ENCODE results near the gene CDC42EP3.

CDC42EP3 gene

DNA sequence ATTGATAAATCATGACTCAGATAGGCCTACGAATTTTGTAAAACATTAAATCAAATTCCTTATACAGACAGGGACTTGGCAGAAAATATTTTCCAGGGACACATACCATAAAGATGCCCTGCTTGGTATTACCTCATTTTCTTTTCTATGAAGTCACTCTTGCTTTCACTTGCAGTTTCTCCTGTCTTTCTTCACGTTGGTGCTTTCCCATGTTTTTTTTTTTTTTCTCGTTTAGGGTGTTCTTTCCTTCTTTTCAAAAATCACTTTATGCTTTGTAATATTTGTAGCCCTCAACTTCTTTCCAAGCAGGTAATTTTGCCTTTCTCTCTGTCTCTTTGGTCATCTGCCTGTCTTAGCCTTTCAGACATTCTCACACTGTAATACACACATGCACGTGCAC lies 40.7 kb downstream of the CDC42EP3 start:
- Histone ChIP-seq H3K4me3 (ENCODE audit: insufficient read depth, low read depth, low read length) (no peak overlapping the region), H3K27ac (ENCODE audit: insufficient read depth, low read depth, low read length, poor library complexity, severe bottlenecking) (no peak overlapping the region), H3K27me3 (ENCODE audit: control insufficient read depth, insufficient read depth, low read length, poor library complexity, severe bottlenecking) (no peaks in the 10 kb centered on the region), H3K9me3 (ENCODE audit: control insufficient read depth, low read length) (no peaks in the 10 kb centered on the region), H3K36me3 (ENCODE audit: control insufficient read depth, insufficient read depth, low read length) (no peaks in the 10 kb centered on the region), H3K4me1 (ENCODE audit: control insufficient read depth, insufficient read depth, low read length) (no peaks in the 10 kb centered on the region)
- WGBS, 2 experiments, result 92 to 94% methylated on average over 3 to 4 of the region's 4 CpGs

GRCh38 chr2:37630301-37630700 lies 41.1 kb downstream of the CDC42EP3 start:
- 91 to 100% methylated on average over 1 of the region's 1 CpG for WGBS, 2 experiments
- H3K36me3 ChIP-seq (ENCODE audit: control insufficient read depth, insufficient read depth, low read length), result no peaks in the 10 kb centered on the region
- no peaks in the 10 kb centered on the region for H3K9me3 ChIP-seq (ENCODE audit: control insufficient read depth, low read length)
- no peaks in the 10 kb centered on the region for H3K27me3 ChIP-seq (ENCODE audit: control insufficient read depth, insufficient read depth, low read length, poor library complexity, severe bottlenecking)
- no peak overlapping the region for H3K27ac ChIP-seq (ENCODE audit: insufficient read depth, low read depth, low read length, poor library complexity, severe bottlenecking)
- no peak overlapping the region for H3K4me3 ChIP-seq (ENCODE audit: insufficient read depth, low read depth, low read length)
- H3K4me1 ChIP-seq (ENCODE audit: control insufficient read depth, insufficient read depth, low read length), result no peaks in the 10 kb centered on the region

GRCh38 chr2:37629529-37629928 lies 41.9 kb downstream of the CDC42EP3 start:
- H3K4me3 ChIP-seq (ENCODE audit: insufficient read depth, low read depth, low read length), result no peak overlapping the region
- no peaks in the 10 kb centered on the region for H3K27me3 ChIP-seq (ENCODE audit: control insufficient read depth, insufficient read depth, low read length, poor library complexity, severe bottlenecking)
- H3K4me1 ChIP-seq (ENCODE audit: control insufficient read depth, insufficient read depth, low read length), result no peaks in the 10 kb centered on the region
- no peak overlapping the region for H3K27ac ChIP-seq (ENCODE audit: insufficient read depth, low read depth, low read length, poor library complexity, severe bottlenecking)
- no peaks in the 10 kb centered on the region for H3K9me3 ChIP-seq (ENCODE audit: control insufficient read depth, low read length)
- H3K36me3 ChIP-seq (ENCODE audit: control insufficient read depth, insufficient read depth, low read length), result no peaks in the 10 kb centered on the region
- 93 to 96% methylated on average over 3 of the region's 3 CpGs for WGBS, 2 experiments

- H3K9me3 ChIP-seq (ENCODE audit: control insufficient read depth, low read length), result no peaks in the 10 kb centered on the region
- no peaks in the 10 kb centered on the region for H3K27me3 ChIP-seq (ENCODE audit: control insufficient read depth, insufficient read depth, low read length, poor library complexity, severe bottlenecking)
- H3K4me3 ChIP-seq (ENCODE audit: insufficient read depth, low read depth, low read length), result no peak overlapping the region
- no peaks in the 10 kb centered on the region for H3K36me3 ChIP-seq (ENCODE audit: control insufficient read depth, insufficient read depth, low read length)
- no peak overlapping the region for H3K27ac ChIP-seq (ENCODE audit: insufficient read depth, low read depth, low read length, poor library complexity, severe bottlenecking)
- no peaks in the 10 kb centered on the region for H3K4me1 ChIP-seq (ENCODE audit: control insufficient read depth, insufficient read depth, low read length)
Measured at GRCh38 chr2:37627710-37628109, 43.7 kb downstream of the CDC42EP3 start.

DNA sequence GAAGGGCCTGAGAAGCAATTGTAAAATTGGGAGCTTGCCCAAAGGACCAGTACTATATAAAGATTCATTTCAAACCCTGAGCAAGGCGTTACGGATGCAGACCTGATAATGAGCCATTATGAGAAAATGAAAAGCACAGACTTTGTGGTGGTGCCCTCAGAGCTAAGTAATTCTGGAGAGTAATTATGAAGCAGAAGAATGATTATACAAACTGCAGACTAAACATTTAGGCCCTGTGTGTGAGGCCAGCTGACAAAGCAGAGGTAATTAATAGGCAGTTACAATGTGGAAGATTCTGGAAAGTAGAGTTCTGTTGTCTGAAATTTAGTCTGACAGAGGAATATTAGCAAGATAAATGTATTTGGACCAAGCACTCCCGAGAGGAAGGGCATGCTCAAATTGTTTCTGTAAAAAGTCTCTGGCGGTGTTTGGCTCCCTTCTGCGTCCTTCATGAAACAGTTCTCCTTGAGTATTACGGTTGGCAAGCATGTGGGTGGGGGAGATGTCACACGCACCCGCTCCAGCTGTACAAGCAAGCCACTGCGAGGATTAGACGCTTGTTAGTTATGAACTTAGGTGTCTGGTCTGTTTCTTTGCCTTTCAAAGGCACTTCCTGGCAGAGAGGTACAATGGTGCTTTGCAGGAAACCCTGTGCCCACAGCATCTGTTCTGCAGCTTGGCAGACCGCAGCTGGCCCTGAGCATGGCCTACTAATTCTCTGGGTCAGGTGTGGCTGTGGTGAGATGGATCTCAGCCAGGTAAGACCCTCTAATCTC lies 45.5 kb downstream of the CDC42EP3 start:
- no peak overlapping the region for H3K27ac ChIP-seq (ENCODE audit: insufficient read depth, low read depth, low read length, poor library complexity, severe bottlenecking)
- H3K4me3 ChIP-seq (ENCODE audit: insufficient read depth, low read depth, low read length), result no peak overlapping the region
- no peaks in the 10 kb centered on the region for H3K36me3 ChIP-seq (ENCODE audit: control insufficient read depth, insufficient read depth, low read length)
- H3K4me1 ChIP-seq (ENCODE audit: control insufficient read depth, insufficient read depth, low read length), result no peaks in the 10 kb centered on the region
- WGBS, 2 experiments, result 96 to 97% methylated on average over 11 of the region's 11 CpGs
- H3K27me3 ChIP-seq (ENCODE audit: control insufficient read depth, insufficient read depth, low read length, poor library complexity, severe bottlenecking), result no peaks in the 10 kb centered on the region
- H3K9me3 ChIP-seq (ENCODE audit: control insufficient read depth, low read length), result no peaks in the 10 kb centered on the region

DNA sequence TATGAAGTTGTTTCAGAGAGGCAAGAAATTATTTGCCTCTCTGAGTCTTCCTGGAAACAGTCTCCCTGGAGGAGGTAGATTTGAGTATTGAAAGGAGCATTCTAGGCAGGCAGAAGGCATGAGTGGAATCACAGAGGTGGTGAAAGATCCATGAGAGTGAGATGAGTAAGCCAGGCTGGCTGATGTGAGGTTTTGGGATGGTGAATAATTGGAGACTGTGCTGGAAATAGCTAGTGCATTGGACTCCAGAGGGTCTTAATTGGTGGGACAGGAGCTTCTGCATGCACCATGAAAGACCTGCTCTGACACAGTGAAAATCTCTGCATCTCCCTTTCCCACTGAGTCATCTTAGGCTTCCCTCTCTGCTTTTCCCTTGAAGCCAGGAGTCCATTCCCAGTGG lies 46.3 kb downstream of the CDC42EP3 start:
- H3K27ac ChIP-seq (ENCODE audit: insufficient read depth, low read depth, low read length, poor library complexity, severe bottlenecking), result no peak overlapping the region
- no peaks in the 10 kb centered on the region for H3K9me3 ChIP-seq (ENCODE audit: control insufficient read depth, low read length)
- no peak overlapping the region for H3K4me3 ChIP-seq (ENCODE audit: insufficient read depth, low read depth, low read length)
- H3K36me3 ChIP-seq (ENCODE audit: control insufficient read depth, insufficient read depth, low read length), result no peaks in the 10 kb centered on the region
- no peaks in the 10 kb centered on the region for H3K4me1 ChIP-seq (ENCODE audit: control insufficient read depth, insufficient read depth, low read length)
- H3K27me3 ChIP-seq (ENCODE audit: control insufficient read depth, insufficient read depth, low read length, poor library complexity, severe bottlenecking), result no peaks in the 10 kb centered on the region

GRCh38 chr2:37623971-37624900 lies 47.2 kb downstream of the CDC42EP3 start:
- H3K4me3 ChIP-seq (ENCODE audit: insufficient read depth, low read depth, low read length), result no peak overlapping the region
- H3K9me3 ChIP-seq (ENCODE audit: control insufficient read depth, low read length), result no peaks in the 10 kb centered on the region
- H3K36me3 ChIP-seq (ENCODE audit: control insufficient read depth, insufficient read depth, low read length), result no peaks in the 10 kb centered on the region
- no peaks in the 10 kb centered on the region for H3K4me1 ChIP-seq (ENCODE audit: control insufficient read depth, insufficient read depth, low read length)
- 95 to 97% methylated on average over 5 to 7 of the region's 8 CpGs for WGBS, 2 experiments
- H3K27me3 ChIP-seq (ENCODE audit: control insufficient read depth, insufficient read depth, low read length, poor library complexity, severe bottlenecking), result no peaks in the 10 kb centered on the region
- H3K27ac ChIP-seq (ENCODE audit: insufficient read depth, low read depth, low read length, poor library complexity, severe bottlenecking), result no peak overlapping the region

DNA sequence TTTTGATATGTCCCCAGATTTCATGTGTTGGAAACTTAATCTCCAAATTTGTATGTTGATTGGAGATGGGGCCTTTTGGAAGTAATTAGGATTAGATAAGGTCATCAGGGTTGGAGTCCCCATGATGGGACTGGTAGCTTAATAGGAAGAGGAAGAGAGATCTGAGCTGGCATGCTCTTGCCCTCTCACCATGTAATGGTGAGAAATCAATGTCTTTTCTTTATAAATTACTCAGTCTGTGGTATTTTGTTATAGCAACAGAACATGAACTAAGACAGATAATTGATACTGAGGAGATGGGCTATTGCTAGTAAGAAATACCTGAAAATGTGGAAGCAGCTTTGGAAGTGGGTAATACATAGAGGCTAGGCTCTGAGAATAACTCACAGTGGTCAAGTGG lies 48.0 kb downstream of the CDC42EP3 start:
- no peaks in the 10 kb centered on the region for H3K36me3 ChIP-seq (ENCODE audit: control insufficient read depth, insufficient read depth, low read length)
- H3K27ac ChIP-seq (ENCODE audit: insufficient read depth, low read depth, low read length, poor library complexity, severe bottlenecking), result no peak overlapping the region
- no peak overlapping the region for H3K4me3 ChIP-seq (ENCODE audit: insufficient read depth, low read depth, low read length)
- H3K4me1 ChIP-seq (ENCODE audit: control insufficient read depth, insufficient read depth, low read length), result no peaks in the 10 kb centered on the region
- no peaks in the 10 kb centered on the region for H3K27me3 ChIP-seq (ENCODE audit: control insufficient read depth, insufficient read depth, low read length, poor library complexity, severe bottlenecking)
- H3K9me3 ChIP-seq (ENCODE audit: control insufficient read depth, low read length), result no peaks in the 10 kb centered on the region

DNA sequence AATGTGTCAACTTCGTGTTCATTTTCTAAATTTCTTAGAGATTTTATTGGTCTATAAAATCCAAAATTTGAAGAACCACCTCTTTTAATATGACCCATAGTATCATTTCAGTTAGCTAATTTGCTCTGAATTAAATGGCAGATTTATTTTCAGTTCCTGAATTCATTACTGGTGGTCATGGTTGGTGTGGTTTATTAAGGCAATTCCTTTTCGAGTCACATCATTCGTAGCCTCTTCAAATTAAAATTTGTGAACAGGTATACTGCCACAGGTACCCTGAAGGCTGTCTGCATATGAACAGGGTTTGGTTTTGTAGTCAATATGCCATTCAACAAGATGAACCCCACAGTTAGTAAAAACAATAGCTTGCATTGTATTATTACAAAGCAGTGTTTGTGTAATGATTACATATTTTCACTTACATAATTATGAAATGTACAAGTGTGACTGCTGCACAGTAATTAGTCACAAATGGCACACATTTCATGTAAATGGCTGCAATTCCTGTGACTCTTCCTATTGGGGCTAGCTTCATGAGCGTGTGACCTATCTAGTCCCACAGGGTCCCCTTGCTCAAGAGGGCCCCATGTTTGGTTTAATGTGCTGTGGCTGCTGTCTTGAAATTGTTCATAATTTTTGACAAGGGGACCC lies 48.9 kb downstream of the CDC42EP3 start:
- no peaks in the 10 kb centered on the region for H3K36me3 ChIP-seq (ENCODE audit: control insufficient read depth, insufficient read depth, low read length)
- WGBS, 2 experiments, result 92 to 96% methylated on average over 4 of the region's 4 CpGs
- no peak overlapping the region for H3K27ac ChIP-seq (ENCODE audit: insufficient read depth, low read depth, low read length, poor library complexity, severe bottlenecking)
- H3K4me3 ChIP-seq (ENCODE audit: insufficient read depth, low read depth, low read length), result no peak overlapping the region
- H3K4me1 ChIP-seq (ENCODE audit: control insufficient read depth, insufficient read depth, low read length), result no peaks in the 10 kb centered on the region
- no peaks in the 10 kb centered on the region for H3K9me3 ChIP-seq (ENCODE audit: control insufficient read depth, low read length)
- no peaks in the 10 kb centered on the region for H3K27me3 ChIP-seq (ENCODE audit: control insufficient read depth, insufficient read depth, low read length, poor library complexity, severe bottlenecking)

DNA sequence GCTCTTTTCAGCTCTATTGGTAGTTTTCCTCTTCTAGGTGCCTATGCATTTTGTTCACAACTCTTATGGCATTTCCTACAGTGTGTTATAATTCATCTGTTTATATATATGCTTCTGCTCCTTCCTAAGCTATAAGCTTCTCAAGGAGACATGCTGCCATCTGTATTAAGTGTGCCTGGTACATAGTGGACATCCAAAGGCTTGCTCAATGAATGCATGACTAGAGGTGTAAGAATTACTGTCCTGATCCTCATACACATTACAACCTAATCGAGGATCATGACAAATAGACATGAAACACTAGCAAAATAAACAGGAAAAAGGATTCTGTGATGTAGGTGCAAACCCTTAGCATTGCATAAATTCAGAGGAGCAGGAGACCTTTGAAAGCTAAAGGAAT lies 50.2 kb downstream of the CDC42EP3 start:
- no peak overlapping the region for H3K4me3 ChIP-seq (ENCODE audit: insufficient read depth, low read depth, low read length)
- WGBS, 2 experiments, result 86% methylated on average over 1 of the region's 1 CpG; no CpG with 5 or more reads in 1 of the 2 experiments
- no peaks in the 10 kb centered on the region for H3K36me3 ChIP-seq (ENCODE audit: control insufficient read depth, insufficient read depth, low read length)
- no peaks in the 10 kb centered on the region for H3K4me1 ChIP-seq (ENCODE audit: control insufficient read depth, insufficient read depth, low read length)
- H3K9me3 ChIP-seq (ENCODE audit: control insufficient read depth, low read length), result no peaks in the 10 kb centered on the region
- H3K27me3 ChIP-seq (ENCODE audit: control insufficient read depth, insufficient read depth, low read length, poor library complexity, severe bottlenecking), result no peaks in the 10 kb centered on the region
- no peak overlapping the region for H3K27ac ChIP-seq (ENCODE audit: insufficient read depth, low read depth, low read length, poor library complexity, severe bottlenecking)
